Frontal cortex (tissue), 4 donors: Measurements from ENCODE around the gene ALPK3. TPM values are rescaled to one million over a fixed set of nuclear protein-coding genes. Genes with fewer than 3 reads are reported as not detected.

Experiments used
- DNase-seq, 2 donors: peaks; one replicate each; pipeline ENCODE4 v3.0.0; 2012; ENCODE audit warnings: low spot score in 2 of 2
- FAIRE-seq: peaks from 2 replicates; lab custom pipeline; 2012; peaks lifted over from hg19 to GRCh38; lab: Jason Lieb, UNC
- small RNA-seq: library from RNA; depleted of rRNA; stranded (forward); fragments of <200 nt; gene quantifications from one replicate; pipeline ENCODE3, GENCODE V24; 2014
- total RNA-seq: library from RNA; depleted of rRNA; stranded (reverse); fragments of >200 nt; gene quantifications from one replicate; pipeline ENCODE4 v1.2.3, GENCODE V29; 2014
- donor health status: control.
- donor health status: control.
- donor health status: control.

The ALPK3 gene
- total RNA-seq, 1 donor from 2014 or later = 0.82 TPM

- DNase-seq = no peak
- no peak for FAIRE-seq
These were observed 93.9 kb downstream of the ALPK3 start for GRCh38 chr15:84910928-84911623.

DNA sequence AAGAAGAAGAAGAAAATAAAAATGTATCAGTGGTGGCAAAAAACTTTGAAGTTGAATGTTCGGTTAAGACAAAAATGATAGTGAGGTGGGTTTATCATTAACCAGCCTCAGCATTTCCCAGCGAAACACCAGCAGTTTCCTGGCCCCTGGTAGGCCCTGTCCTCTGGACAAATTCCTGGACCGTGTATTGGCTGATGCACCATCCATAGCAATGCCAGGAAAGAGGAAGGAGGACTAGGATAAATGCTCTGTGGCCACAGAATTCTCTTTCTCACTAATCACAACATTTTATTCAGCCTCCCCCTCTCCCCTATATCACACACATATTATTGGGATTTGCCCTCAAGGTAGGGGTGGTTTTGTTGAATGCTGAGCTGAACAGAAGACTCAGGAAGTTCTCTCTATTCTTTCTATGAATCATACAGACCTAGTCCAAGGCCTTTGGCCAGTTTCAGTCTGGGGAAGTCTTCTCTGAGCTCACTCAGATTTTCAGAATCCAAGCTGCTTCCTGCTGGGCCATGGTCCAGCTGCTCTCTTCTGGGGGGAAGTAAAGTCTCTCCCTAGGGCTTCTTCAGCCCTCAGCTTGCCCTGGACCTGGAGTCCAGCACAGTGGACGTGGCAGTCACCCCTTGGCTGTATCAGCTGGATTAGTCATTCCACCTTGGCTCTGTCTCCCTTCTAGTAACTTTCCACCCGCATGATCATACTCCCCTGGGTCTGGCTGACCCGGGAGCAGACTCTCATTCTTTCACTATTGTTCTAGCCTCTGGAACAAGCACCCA is 94.9 kb downstream of the ALPK3 start:
- FAIRE-seq (no peak), DNase-seq (peak; percentile 47 to 69)

- no peak for FAIRE-seq
- no peak for DNase-seq
These were observed 96.2 kb downstream of the ALPK3 start for GRCh38 chr15:84913360-84913723.

GRCh38 chr15:84914351-84914750 is 97.2 kb downstream of the ALPK3 start:
- DNase-seq (no peak), FAIRE-seq (no peak)

DNA sequence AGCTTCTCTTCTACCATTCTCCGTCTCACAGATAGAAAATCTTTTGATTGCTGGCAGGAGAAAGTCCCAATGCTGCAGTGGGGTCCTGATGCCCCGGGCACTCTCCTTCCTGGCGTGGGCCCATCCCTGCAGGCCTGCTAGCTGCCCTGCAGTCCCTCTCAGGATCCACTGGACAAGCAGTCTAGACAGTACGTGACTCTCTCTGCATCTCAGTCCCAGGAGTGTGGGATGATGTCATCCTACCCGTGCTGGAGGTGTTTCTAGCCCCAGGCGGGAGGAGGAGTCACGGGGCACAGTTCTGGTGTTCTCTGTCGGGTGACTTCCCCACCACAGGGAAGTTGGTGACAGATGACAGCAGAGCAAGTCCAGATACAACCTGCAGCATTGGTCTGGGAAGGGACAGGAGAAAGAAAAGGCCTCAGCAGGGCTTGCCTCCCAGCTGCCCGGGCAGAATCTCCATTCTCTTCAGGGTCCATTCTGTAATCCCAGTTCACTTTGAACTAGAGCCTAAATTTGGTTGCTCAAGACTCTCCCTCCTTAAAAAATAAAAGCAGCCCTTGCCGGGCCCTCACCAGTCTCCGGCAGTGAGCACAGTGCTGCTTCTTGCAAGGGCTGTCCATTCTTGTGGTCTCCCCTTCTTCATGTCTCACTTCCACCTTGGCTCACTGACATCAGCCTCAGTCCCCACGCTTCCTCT is 97.9 kb downstream of the ALPK3 start:
- DNase-seq (no peak), FAIRE-seq (no peak)

DNA sequence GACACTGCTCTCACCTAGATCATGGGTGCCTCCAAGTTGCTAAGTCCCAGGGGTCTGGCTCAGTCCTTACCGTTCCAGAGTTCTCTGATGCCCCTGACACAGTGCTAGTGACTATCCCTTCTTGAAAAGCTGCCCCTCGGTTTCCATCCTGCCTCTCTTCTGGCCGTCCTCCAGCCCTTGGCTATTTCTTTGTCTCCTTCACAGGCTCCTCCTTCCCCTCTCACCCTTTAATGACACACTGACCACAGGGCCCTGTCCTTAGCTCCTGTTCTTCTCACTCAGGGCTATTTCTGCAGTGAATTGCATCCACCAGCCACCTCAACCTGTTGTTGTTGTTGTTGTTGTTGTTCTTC is 98.4 kb downstream of the ALPK3 start:
- no peak for FAIRE-seq
- no peak for DNase-seq

DNA sequence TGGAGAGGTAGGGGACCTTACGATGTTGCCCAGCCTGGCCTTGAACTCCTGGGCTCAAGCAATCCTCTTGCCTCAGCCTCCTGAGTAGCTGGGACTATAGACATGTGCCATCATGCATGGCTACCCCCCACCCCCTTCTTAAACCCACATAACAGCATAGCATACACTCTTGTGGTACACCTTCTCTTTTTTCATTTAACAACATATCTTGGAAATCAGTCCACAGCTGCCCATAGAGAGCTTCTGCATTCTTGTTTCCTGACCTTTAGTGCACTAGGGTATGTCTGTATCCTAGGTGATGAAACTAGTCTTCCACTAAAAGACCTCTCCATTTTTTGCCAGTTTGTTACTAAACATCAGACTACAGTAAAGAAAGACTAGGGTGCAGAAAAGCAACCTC is 100.3 kb downstream of the ALPK3 start:
- DNase-seq (no peak), FAIRE-seq (no peak)

- FAIRE-seq = no peak
- DNase-seq = no peak
These were observed 102.0 kb downstream of the ALPK3 start for GRCh38 chr15:84919106-84919667.

DNA sequence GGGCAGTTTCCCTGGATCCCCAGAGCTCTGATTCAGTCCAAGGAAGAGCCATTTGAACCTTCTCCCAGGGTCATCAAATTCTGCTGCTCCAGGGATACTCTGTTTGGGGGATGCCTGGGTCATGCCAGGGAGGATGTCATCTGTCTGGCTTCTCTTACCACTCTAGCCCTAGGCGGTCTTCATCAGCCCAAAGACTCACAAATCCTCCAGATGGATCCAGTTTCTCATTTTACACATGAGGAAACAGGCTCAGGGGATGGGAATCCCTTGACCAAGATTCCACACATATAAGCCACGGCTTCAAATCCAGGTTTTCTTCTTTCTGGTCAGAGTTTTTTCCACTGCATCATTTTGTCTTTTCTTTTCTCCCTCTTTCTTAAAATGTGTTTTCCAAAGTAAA is 104.0 kb downstream of the ALPK3 start:
- FAIRE-seq (no peak), DNase-seq (no peak)

GRCh38 chr15:84922530-84922929 is 105.4 kb downstream of the ALPK3 start:
- no peak for FAIRE-seq
- DNase-seq = no peak

Small RNAs within 50 kb of the gene (small RNA-seq; reads per million reads assigned to genes)
- not detected for gene RF00402

Other genes starting within 250 kb of the ALPK3 start
- 34.2 TPM for gene ZSCAN2, start 216.3 kb upstream of the ALPK3 start, total RNA-seq
- gene WDR73, start 163.1 kb upstream of the ALPK3 start, total RNA-seq = 24.9 TPM
- 2.4 TPM for gene NMB, start 159.2 kb upstream of the ALPK3 start, total RNA-seq
- gene SEC11A, start 101.2 kb upstream of the ALPK3 start, total RNA-seq = 79.5 TPM
- gene ZNF592, start 68.8 kb upstream of the ALPK3 start, total RNA-seq = 4.5 TPM
- not detected for gene SLC28A1, start 67.3 kb downstream of the ALPK3 start, total RNA-seq
- gene PDE8A, start 164.5 kb downstream of the ALPK3 start, total RNA-seq = 34.6 TPM